ENCODE measurements around the gene NEU1. TPM values are rescaled to one million over a fixed set of nuclear protein-coding genes. Genes with fewer than 3 reads are reported as not detected.

The NEU1 gene
- total RNA-seq, 2 donors from 2014 or later: 42.4 to 50.7 TPM

DNA sequence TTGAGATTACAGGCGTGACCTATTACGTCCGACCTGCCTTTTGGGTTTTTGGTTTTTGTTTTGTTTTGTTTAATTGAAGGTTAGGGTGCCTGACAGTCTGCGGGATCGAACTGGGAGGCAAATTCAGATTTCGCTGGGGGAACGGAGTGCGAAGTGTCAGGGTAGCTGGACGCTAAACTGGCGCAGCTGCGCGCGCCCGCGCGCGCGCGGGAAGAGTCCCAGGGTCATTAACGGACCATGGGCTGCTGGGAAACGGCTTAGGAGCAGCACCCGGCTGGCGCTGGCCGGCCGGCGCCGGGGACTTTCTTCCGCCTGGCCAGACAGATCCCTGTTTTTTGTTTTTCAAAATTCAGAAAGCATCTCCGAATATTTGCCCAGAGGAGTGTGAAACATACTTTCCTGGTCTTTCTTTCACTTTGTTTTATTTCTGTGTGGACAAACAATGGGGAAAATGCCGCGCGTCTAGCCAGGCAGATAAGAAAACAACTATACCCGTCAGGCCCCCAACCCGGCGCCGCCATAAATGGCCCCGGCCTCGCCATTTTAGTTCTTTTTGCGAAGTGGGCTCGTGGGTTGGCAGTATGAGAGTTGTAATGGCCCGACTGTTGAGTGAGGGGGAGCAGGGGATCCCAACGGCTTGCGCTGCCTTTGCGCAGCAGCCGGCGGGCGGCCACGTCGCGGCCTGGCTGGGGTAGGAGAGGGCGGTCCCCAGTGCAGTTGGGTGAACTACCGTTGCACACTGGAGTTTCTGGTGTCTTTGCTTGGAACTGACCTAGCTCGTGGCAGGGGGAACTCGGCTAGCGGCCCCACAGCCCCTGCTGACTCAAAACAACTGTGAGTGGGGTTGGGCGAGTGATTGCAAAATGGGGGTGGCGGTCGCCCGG, 28.0 kb downstream of the NEU1 start:
- Mint-ChIP-seq H3K36me3 (ENCODE audit: low read depth) (peaks cover 44% of the 10 kb centered on the region), H3K27ac (peak overlapping the region; percentile 99), H3K4me1 (peaks cover 21% of the 10 kb centered on the region), H3K27me3 (ENCODE audit: insufficient read depth) (no peaks in the 10 kb centered on the region), H3K9me3 (no peaks in the 10 kb centered on the region), H3K4me3 (peak overlapping the region; percentile 100)
- Histone ChIP-seq H3K27ac (ENCODE audit: low read depth, low read length) (peak overlapping the region; percentile 97), H3K9ac (ENCODE audit: extremely low read depth, low read length, poor library complexity, severe bottlenecking) (peak overlapping the region; percentile 90), H3K4me3 (ENCODE audit: low read length) (peak overlapping the region; percentile 96), H3K36me3 (ENCODE audit: control insufficient read depth, insufficient read depth, low read length) (peaks cover 37% of the 10 kb centered on the region), H3K27me3 (ENCODE audit: control insufficient read depth, insufficient read depth, low read length, poor library complexity, severe bottlenecking) (no peaks in the 10 kb centered on the region), H3K9me3 (ENCODE audit: control insufficient read depth, low read length) (no peaks in the 10 kb centered on the region), H3K4me1 (ENCODE audit: control insufficient read depth, insufficient read depth, low read length) (no peaks in the 10 kb centered on the region)
- TF ChIP-seq, protein P1, sequence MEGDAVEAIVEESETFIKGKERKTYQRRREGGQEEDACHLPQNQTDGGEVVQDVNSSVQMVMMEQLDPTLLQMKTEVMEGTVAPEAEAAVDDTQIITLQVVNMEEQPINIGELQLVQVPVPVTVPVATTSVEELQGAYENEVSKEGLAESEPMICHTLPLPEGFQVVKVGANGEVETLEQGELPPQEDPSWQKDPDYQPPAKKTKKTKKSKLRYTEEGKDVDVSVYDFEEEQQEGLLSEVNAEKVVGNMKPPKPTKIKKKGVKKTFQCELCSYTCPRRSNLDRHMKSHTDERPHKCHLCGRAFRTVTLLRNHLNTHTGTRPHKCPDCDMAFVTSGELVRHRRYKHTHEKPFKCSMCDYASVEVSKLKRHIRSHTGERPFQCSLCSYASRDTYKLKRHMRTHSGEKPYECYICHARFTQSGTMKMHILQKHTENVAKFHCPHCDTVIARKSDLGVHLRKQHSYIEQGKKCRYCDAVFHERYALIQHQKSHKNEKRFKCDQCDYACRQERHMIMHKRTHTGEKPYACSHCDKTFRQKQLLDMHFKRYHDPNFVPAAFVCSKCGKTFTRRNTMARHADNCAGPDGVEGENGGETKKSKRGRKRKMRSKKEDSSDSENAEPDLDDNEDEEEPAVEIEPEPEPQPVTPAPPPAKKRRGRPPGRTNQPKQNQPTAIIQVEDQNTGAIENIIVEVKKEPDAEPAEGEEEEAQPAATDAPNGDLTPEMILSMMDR (conservative IDR thresholded peaks at IDR 0.05): no peak
- 1 to 2% methylated on average over 47 to 59 of the region's 59 CpGs for WGBS, 2 experiments (ENCODE audit: insufficient coverage in 1 of 2, insufficient read length in 1 of 2)
- DNase-seq: peak; percentile 90

DNA sequence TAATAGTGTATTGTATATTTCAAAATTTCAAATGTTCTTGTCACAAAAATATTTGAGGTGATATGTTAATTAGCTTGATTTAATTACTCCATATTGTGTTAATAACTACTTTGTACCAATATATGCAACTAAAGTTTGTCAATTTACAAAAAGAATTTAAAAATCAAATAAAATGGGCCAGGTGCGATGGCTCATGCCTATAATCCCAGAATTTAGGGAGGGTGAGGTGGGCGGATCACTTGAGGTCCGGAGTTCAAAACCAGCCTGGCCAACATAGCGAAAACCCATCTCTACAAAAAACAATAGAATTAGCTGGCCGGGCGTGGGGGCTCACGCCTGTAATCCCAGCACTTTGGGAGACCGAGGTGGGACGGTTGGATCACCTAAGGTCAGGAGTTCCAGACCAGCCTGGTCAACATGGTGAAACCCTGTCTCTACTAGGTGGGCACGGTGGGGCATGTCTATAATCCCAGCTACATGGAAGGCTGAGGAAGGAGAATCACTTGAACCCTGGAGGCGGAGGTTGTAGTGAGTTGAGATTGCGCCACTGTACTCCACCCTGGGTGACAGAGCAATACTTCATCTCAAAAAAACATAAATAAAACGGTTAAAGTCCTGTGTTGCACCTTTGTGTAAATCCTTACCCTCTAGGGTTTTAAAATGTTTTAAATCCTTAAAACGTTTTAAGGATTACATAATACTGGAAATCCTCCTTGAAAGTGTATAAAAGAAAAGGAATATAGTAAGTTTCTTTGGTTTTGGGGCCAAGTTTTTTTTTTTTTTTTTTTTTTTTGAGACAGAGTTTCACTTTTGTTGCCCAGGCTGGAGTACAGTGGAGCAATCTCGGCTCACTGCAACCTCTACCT, 31.0 kb downstream of the NEU1 start:
- peaks cover 15% of the 10 kb centered on the region for H3K36me3 Mint-ChIP-seq (ENCODE audit: low read depth)
- no peak overlapping the region for H3K27ac ChIP-seq (ENCODE audit: low read depth, low read length)
- peak overlapping the region; percentile 95 for H3K4me3 ChIP-seq (ENCODE audit: low read length)
- no peaks in the 10 kb centered on the region for H3K9me3 Mint-ChIP-seq
- no peaks in the 10 kb centered on the region for H3K27me3 Mint-ChIP-seq (ENCODE audit: insufficient read depth)
- H3K9me3 ChIP-seq (ENCODE audit: control insufficient read depth, low read length): no peaks in the 10 kb centered on the region
- peak overlapping the region; percentile 68 for H3K4me3 Mint-ChIP-seq
- no peak overlapping the region for H3K27ac Mint-ChIP-seq
- H3K9ac ChIP-seq (ENCODE audit: extremely low read depth, low read length, poor library complexity, severe bottlenecking): no peak overlapping the region
- H3K36me3 ChIP-seq (ENCODE audit: control insufficient read depth, insufficient read depth, low read length): peaks cover 8% of the 10 kb centered on the region
- no peak for DNase-seq
- H3K4me1 ChIP-seq (ENCODE audit: control insufficient read depth, insufficient read depth, low read length): no peaks in the 10 kb centered on the region
- peaks cover 14% of the 10 kb centered on the region for H3K4me1 Mint-ChIP-seq
- no peaks in the 10 kb centered on the region for H3K27me3 ChIP-seq (ENCODE audit: control insufficient read depth, insufficient read depth, low read length, poor library complexity, severe bottlenecking)
- TF ChIP-seq, protein P1 (conservative IDR thresholded peaks at IDR 0.05): no peak
- 96% methylated on average over 8 to 15 of the region's 15 CpGs for WGBS, 2 experiments (ENCODE audit: insufficient coverage in 1 of 2, insufficient read length in 1 of 2)

DNA sequence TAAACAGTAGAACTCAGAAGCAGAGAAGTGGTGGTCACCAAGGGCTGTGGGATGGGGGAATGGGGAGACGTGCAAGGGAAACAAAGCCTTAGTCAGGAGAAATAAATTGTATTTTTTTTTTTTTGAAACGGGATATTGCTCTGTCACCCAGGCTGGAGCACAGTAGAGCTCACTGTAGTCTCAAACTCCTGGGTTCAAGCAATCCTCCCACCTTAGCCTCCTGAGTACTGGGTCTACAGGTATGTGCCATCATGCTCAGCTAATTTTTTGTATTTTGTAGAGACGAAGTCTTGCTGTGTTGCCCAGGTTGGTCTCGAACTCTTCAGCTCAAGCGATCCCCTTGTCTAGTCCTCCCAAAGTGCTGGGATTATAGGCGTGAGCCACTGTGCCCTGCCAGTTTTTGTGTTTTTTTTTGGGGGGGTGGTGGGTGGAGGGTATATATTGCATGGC, 31.7 kb downstream of the NEU1 start:
- Mint-ChIP-seq H3K36me3 (ENCODE audit: low read depth) (peaks cover 8% of the 10 kb centered on the region), H3K9me3 (no peaks in the 10 kb centered on the region)

More for the DNA sequence above, 31.7 kb downstream of the NEU1 start:
- no peaks in the 10 kb centered on the region for H3K27me3 Mint-ChIP-seq (ENCODE audit: insufficient read depth)
- Histone ChIP-seq H3K27ac (ENCODE audit: low read depth, low read length) (no peak overlapping the region), H3K9ac (ENCODE audit: extremely low read depth, low read length, poor library complexity, severe bottlenecking) (peak overlapping the region; percentile 74), H3K4me3 (ENCODE audit: low read length) (peak overlapping the region; percentile 95), H3K36me3 (ENCODE audit: control insufficient read depth, insufficient read depth, low read length) (peaks cover 1% of the 10 kb centered on the region), H3K9me3 (ENCODE audit: control insufficient read depth, low read length) (no peaks in the 10 kb centered on the region), H3K27me3 (ENCODE audit: control insufficient read depth, insufficient read depth, low read length, poor library complexity, severe bottlenecking) (no peaks in the 10 kb centered on the region), H3K4me1 (ENCODE audit: control insufficient read depth, insufficient read depth, low read length) (no peaks in the 10 kb centered on the region)
- no peak for DNase-seq
- peak overlapping the region; percentile 91 for H3K27ac Mint-ChIP-seq
- TF ChIP-seq, protein P1 (conservative IDR thresholded peaks at IDR 0.05): no peak
- peaks cover 12% of the 10 kb centered on the region for H3K4me1 Mint-ChIP-seq
- peak overlapping the region; percentile 68 for H3K4me3 Mint-ChIP-seq
- WGBS, 2 experiments (ENCODE audit: insufficient coverage in 1 of 2, insufficient read length in 1 of 2): 86 to 92% methylated on average over 6 of the region's 6 CpGs
